GM19455 (cell line): ENCODE results near the gene SASH1.
"Not testable (repeated sequence)": the region's sequence is repeated elsewhere in the genome, so short reads cannot be mapped to it uniquely, and the experiment has no call there.

Source experiments
- ATAC-seq: cut with Tn5 transposase; IDR thresholded peaks from one replicate; pipeline ENCODE4 v1.9.1; 2021; ENCODE audit not compliant: unreplicated experiment

Gene SASH1

DNA sequence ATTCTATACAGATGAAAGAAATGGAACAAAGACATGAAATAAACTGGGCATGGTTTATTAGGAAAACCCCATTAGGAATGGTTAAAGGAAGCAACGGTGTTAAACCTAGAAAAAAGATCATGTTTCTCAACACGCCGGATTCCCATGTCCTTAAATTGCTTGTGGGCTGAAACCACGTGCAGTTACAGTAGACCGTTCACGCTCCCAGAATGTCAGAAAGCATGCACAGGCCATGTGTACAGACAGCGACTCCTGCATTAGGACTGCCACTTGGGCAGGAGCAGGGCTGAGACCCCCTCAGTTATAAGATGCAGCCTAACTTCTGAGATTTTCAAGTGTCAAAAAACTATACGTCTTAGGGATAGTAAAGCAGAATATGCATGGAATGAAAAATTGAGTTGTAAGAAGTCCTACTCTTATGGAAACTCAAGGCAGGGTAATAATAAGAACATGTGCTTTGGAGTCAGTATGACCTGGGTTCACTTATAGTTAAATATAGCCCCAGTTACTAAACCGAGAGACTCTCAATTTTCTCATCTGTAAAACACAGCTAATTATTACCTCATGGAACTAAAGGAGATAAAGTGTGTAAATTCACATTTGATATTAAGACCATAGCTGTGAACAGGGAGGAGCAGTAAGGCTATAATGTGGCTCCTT is 230.2 kb downstream of the SASH1 start:
- ATAC-seq: no peak

DNA sequence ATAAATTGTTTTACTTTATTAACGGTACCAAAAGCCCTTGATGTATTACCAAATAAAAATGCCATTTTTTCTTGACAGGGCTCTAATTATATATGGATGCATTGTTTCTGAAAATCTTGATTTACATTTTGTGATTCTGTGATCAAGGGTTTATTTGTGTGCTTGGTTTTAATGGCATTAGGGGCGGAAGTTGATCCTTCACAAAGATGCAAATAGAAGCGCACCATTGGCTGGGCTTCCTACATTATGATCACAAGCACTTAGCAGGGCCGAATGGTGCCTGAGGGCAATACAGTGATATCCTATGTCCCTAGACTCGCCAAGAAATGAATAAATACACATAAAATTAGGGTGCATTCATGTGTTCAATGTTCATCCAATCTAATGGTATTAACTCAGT is 231.3 kb downstream of the SASH1 start:
- ATAC-seq: no peak

DNA sequence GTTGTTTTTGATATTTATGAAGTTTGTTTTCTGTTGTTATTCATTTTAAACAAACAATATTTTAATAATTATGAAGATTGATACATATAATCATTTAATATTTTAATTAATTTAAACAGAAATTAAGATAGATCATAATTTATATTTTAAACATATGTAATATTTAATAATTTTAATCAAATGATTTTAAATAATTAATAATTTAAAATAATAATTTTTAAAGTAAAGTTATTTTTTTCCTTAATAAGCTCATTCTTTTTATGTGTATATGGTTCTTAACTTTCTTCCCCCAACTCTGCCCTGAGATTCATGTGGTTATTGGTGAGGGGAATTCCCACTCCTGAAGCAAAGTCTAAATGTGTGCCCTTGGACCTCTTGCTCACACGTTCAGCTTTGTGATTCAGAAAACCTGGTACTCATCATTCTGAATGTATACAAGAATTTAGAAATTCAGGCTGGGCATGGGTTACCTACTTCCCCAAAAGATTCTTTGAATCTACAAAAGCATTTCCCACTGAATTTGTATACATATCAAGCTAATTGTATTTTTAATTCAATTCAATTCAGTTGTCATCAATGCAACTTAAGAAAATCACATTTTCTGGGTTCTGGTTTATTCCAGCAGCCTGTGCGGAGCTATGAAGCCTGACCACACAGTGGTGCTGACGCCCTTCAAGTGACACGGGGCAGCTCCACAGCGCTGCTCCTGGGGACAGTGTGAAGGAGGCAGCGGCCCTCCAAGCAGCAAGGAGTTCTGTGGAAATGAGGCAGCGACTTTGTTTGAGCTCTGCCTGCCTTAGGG is 235.2 kb downstream of the SASH1 start:
- ATAC-seq: peak; percentile 86

DNA sequence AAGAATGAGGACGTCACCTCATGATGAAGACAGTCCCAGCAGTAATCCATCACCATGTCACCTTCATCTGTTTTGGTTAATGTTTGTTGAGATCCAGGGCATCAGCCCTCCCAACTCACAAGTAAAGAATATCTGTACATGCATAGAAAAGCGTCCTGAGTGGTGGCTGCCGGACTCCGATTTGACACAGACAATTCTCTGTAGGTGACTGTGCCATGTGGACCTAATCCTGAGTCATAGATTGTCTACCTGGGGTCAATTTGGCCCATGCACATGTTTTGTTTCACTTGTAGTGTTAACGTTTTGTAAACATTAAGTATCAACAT is 235.8 kb downstream of the SASH1 start:
- ATAC-seq: peak; percentile 5

DNA sequence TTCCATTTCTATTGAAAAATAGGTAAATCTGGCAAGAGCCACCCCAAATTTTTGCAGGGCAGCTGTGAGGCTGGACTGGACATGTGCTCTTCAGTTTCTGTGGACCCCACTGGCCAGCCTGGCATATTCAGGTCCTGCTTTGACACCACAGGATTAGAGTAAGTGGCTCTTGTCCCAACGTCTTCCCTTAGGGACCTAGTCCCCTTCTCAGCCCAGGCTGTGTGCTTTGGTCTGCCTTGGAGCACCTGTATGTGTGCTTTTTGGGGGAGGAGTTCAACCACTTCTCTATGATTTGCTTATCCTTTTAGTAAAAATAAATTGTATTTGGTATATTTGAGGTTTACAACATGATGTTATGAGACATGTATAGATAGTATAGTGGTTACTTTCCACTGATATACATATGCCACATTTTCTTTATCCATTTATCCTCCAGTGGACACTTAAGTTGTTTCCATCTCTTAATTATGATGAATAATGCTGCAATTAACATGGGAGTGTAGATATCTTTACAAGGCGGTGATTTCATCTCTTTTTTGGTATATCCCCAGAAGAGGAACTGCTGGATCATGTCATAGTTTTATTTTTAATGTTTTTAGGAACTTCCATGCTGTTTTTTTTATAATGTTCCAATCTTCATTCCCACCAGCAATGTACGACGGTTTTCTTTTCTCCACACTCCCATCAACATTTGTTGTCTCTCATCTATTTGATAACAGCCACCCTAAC is 236.4 kb downstream of the SASH1 start:
- no peak for ATAC-seq

DNA sequence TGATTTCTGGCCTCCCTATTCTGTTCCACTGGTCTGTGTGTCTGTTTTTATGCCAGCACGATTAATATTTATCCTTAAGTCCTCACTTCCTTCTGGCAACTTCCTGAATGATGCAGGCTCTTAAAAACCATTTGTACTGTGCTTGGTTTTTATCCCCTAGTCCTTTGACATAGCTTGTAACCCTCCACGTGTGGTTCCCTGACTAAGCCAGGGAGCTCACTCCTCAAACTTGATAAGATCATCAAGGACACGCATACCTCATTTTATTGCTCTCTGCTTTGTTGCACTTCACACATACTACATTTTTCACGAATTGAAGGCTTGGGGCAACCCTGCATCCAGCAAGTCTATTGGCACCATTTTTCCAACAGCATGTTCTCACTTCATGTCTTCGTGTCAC is 237.8 kb downstream of the SASH1 start:
- no peak for ATAC-seq

DNA sequence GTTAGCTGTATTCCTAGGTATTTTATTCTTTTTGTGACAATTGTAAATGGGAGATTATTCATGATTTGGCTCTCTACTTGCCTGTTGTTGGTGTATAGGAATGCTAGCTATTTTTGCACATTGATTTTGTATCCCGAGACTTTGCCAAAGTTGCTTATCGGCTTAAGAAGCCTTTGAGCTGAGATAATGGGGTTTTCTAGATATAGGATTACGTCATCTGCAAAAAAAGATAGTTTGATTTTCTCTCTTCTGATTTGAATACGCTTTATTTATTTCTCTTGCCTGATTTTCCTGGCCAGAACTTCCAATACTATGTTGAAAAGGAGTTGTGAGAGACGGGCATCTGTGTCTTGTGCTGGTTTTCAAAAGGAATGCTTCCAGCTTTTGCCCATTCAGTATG is 241.0 kb downstream of the SASH1 start:
- no peak for ATAC-seq

DNA sequence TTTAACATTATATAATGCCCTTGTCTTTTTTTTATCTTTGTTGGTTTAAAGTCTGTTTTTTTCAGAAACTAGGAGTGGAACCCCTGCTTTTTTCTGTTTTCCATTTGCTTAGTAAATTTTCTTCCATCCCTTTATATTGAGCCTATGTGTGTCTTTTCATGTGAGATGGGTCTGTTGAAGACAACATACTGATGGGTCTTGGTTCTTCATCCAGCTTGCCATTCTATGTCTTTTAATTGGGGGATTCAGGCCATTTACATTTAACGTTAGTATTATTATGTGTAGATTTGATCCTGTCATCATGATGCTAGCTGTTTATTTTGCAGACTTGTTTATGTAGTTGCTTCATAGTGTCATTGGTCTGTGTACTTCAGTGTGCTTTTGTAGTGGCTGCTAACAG is 243.0 kb downstream of the SASH1 start:
- ATAC-seq: not testable (repeated sequence)

DNA sequence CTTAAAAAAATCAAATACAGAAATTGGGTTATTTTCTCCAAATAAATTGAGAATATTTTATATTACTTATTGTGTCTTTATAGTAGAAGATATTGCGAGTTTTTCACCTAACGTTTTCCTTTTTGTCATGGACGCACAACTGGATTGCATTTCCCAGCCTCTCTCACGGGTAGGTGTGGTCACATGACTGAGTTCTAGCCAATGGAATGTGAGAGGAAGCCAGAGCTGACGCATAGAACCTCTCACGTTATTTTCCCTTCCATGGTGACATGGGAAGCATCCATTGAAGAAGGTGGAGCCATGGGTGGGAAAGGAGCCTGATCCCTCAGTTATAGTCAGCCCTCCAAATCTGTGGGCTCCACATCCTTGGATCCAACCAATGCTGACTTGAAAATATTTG is 248.2 kb downstream of the SASH1 start:
- ATAC-seq: no peak

DNA sequence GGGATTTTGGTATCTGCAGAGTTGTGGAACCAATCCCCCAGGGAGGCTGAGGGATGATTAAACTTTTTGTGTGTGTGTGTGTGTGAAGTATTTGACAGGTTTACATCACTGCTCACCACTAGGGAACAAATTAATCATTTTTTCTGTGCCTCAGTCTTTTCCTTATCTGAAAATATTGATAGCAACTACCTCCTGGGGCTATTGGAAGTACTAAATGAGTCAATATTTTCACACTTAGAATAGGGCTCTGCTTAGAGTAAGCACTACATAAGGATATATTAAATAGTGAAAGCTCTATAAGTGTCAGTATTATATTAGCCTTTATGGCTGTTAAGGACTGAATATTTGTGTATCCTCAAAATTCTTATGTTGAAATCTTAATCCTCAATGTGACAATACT is 249.0 kb downstream of the SASH1 start:
- no peak for ATAC-seq

DNA sequence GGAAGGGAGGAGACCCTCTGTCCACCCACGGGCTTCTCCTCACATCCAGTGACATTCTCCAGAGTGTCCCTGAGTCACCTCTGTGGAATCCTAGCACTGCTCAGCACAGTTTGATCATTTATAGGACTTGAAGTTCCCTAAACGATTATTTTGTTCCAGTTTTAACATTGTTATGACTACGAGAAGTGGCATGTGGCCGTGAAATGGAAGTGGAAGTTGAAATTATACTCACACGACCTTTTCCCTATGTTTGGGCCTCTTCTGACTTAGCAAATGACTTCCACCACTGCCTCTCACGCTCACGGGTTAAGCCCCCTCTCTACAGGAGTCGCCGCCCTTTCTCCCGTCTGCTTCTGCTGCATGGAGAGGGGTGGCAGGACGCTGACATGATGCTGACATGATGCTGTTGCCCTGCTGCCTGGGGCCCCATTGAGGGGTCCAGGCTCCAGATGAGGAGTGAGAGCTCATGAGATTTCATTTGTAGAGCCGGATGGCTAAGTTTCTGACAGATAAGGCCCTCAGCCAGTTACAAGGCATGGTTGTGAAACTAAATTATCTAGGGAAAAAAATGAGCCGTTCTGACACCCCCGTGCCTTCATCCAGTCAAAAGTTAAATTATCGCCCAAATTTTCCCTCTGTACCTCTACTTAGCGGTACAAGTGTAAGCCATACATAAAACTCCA is 250.6 kb downstream of the SASH1 start:
- ATAC-seq: no peak

DNA sequence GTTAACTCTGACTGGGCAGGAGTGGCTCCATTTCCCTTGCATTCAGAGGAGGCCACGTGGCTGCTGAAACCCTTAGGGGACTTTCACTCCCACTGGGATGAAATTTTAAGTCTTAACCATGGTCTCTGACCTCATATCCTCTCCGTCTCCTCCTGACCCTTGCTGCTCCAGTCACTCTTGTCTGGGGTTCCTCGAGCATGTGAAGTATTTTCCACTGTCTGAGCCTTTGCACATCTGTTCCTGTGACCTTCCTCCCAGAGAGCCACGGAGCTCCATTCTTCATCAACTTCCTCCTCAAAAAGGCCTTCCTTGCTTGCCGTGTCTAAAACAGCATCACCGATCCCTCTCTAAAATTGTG is 251.2 kb downstream of the SASH1 start:
- no peak for ATAC-seq

DNA sequence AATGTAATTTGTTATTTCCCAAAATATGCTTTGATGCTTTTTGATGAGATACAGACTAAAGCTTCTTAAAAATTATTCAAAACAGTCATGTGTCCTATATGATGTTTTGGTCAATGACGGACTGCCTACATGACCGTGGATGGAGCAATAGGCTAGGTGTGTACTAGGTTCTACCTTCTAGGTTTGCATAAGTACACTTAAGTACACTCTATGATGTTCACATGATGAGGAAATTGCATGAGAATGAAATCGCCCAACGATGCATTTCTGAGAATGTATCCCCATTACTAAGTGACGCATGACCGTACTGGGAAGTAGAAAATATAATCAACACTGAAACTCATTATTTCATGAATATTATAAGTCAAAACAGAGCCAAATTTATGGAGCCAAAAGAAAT is 252.9 kb downstream of the SASH1 start:
- no peak for ATAC-seq

DNA sequence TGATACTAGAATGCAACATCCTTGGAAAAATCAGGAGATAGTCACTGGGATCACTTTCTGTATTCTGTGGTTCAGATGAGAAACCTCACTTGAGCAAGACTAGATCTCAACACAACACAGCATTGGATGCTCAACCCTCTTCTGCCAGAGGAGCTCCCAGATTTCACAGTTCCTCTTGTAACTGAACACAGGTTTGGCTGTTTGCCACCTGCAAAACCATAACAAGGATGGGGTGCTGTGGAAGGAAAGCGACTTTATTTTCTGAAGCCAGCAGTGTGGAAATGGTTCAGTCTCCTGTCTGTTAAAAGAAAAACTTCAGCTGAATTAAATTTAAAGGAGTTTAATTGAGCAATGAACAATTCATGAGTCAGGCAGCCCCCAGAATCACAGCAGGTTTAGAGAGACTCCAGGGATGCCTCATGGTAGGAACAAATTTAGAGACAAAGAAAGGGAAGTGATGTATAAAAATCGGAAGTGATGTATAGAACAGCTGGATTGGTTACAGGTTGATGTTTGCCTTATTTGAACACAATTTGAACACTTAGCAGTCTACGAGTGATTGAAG is 254.3 kb downstream of the SASH1 start:
- ATAC-seq: no peak

DNA sequence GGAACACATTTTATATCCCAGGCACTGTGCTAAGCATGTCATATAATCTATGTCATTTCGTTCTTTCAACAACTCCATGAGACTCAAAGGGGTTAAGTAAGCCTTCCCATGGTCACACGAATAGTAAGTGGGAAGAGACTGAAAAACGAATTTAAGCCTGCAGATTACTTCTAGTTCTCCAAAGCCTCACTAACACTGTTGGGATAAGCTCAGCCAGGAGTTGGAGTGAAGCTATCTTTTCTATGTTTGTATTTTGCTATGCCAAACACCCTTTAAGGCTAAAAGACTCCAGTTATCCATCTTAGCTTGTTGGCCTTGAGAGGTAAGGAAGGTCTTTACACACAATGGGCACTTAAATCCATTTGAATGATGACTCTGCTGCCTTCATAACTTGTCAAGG is 256.1 kb downstream of the SASH1 start:
- ATAC-seq: no peak

DNA sequence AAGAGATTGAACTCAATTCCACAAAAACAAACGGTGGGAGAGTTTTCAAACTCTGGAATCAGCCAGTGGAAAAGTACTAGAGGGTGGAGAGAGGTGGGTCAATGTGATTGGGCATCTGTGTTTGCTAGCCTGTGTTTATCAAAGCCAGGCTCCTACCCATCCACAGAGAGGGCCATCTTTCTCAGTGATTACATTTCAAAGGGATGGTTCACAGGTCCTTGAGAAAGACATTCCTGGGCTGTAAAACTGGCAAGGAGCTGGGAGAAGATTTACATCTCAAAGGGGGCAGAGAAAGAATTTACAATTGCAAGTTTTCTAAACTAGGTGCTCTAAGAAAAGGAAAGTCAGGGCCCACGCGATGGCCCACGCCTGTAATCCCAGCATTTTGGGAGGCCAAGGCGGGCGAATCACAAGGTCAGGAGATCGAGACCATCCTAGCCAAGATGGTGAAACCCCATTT is 257.4 kb downstream of the SASH1 start:
- no peak for ATAC-seq
